ENCODE measurements around the gene ITPRID2. TPM values are rescaled to one million over a fixed set of nuclear protein-coding genes. Genes with fewer than 3 reads are reported as not detected.

Gene ITPRID2
- total and polyA plus RNA-seq, 3 donors from 2014 or later = 93.3 to 190 (median 179) TPM

- intact Hi-C loops (cut with DNase I; ENCODE audit: low total_unique reads) = no loop called here
- Histone ChIP-seq H3K36me3 (ENCODE audit: low read depth, missing control alignments) (no peaks in the 10 kb centered on the region), H3K27me3 (no peaks in the 10 kb centered on the region), H3K4me1 (no peaks in the 10 kb centered on the region), H3K4me3 (no peak overlapping the region), H3K9me3 (no peaks in the 10 kb centered on the region), H3K27ac (no peak overlapping the region)
- no peak for DNase-seq
- TF ChIP-seq POLR2A (IDR thresholded peaks at IDR 0.05) = no peak
- TF ChIP-seq, protein P1, sequence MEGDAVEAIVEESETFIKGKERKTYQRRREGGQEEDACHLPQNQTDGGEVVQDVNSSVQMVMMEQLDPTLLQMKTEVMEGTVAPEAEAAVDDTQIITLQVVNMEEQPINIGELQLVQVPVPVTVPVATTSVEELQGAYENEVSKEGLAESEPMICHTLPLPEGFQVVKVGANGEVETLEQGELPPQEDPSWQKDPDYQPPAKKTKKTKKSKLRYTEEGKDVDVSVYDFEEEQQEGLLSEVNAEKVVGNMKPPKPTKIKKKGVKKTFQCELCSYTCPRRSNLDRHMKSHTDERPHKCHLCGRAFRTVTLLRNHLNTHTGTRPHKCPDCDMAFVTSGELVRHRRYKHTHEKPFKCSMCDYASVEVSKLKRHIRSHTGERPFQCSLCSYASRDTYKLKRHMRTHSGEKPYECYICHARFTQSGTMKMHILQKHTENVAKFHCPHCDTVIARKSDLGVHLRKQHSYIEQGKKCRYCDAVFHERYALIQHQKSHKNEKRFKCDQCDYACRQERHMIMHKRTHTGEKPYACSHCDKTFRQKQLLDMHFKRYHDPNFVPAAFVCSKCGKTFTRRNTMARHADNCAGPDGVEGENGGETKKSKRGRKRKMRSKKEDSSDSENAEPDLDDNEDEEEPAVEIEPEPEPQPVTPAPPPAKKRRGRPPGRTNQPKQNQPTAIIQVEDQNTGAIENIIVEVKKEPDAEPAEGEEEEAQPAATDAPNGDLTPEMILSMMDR (IDR thresholded peaks at IDR 0.05) = no peak
Measured at GRCh38 chr2:181859803-181860202, 31.7 kb upstream of the ITPRID2 start.

DNA sequence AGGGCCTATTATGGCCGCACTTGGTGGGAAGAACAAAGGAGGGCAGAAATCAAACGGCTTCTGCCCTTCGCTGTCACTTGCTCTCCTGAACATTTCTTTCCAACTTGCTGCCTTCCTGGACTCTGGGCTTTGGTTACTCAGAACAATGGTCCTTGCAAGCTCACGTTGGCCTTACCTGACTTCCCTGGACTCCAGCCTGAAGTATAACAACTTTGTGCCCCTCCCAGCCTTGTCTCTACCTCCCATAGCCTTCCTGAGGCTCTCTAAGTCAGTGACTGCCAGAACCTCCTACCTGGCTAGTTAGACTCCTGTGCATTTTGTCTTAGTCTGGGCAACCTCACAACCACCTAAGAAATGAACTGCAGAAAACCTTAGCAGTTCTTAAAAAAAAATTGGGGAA lies 30.2 kb upstream of the ITPRID2 start:
- H3K4me1 ChIP-seq = no peaks in the 10 kb centered on the region
- 82 to 85% methylated on average over 4 of the region's 4 CpGs for whole genome bisulfite sequencing, 2 donors
- H3K36me3 ChIP-seq (ENCODE audit: low read depth, missing control alignments) = no peaks in the 10 kb centered on the region
- no peaks in the 10 kb centered on the region for H3K9me3 ChIP-seq
- no peak for TF ChIP-seq POLR2A (IDR thresholded peaks at IDR 0.05)
- TF ChIP-seq, protein P1 (IDR thresholded peaks at IDR 0.05) = no peak
- intact Hi-C loops (cut with DNase I; ENCODE audit: low total_unique reads) = no loop called here
- no peak overlapping the region for H3K4me3 ChIP-seq
- H3K27ac ChIP-seq = no peak overlapping the region
- no peak for DNase-seq
- H3K27me3 ChIP-seq = no peaks in the 10 kb centered on the region

DNA sequence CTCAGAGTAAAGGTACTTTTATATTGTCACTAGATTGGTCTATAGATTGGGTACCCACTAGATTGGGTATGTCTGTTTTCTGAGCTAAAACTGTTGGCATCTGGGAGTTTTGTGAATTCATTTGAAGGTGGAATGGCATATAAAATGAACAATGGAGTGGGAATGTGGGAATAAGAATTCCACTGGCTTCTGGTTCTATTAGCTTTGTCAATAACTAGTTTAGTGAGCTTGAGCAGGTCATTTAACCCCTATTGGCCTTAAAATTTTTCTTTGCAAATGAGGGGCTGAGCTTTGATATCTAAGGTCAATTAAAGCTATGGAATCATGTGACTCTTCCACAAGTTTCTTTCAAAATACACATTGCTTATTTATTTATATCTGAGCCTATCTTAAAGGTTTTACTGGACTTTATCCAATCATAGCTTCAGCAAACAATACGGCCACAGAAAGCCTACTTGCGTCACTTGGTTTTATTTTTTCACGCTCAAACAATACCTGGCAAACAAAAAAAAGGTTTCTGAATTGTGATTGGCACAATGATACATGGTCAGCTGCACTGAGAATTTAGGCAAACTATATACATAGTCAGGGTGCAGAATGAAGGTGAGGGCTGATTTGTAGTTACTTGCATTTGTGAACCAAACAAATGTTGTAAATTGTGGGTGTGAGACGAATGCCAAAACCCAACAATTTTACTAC lies 28.8 kb upstream of the ITPRID2 start:
- H3K9me3 ChIP-seq = no peaks in the 10 kb centered on the region
- no peaks in the 10 kb centered on the region for H3K4me1 ChIP-seq
- TF ChIP-seq POLR2A (IDR thresholded peaks at IDR 0.05) = no peak
- TF ChIP-seq, protein P1 (IDR thresholded peaks at IDR 0.05) = no peak
- no peak overlapping the region for H3K4me3 ChIP-seq
- DNase-seq = no peak
- intact Hi-C loops (cut with DNase I; ENCODE audit: low total_unique reads) = no loop called here
- H3K36me3 ChIP-seq (ENCODE audit: low read depth, missing control alignments) = no peaks in the 10 kb centered on the region
- no peaks in the 10 kb centered on the region for H3K27me3 ChIP-seq
- WGBS, 2 donors = 92 to 97% methylated on average over 4 of the region's 4 CpGs
- H3K27ac ChIP-seq = no peak overlapping the region

DNA sequence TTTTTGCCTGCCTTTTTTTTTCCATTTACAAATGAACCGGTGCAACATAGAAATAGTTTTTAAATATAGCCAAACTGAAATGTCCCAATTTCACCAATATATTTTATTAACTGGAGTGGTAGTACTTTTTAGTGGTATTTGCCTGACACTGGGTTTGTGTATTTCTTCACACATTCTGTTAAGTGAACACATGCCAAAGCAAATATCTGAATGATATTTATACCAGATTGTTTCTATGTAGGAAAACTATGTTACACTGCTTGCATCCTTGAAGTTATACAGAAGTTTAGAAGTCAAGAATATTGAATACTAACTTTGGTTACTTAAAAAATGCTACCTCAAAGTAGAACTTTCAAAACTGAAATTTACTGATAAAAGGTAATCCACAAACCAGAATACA lies 19.4 kb upstream of the ITPRID2 start:
- H3K27me3 ChIP-seq = no peaks in the 10 kb centered on the region
- H3K9me3 ChIP-seq = no peaks in the 10 kb centered on the region
- no peaks in the 10 kb centered on the region for H3K4me1 ChIP-seq
- 77 to 79% methylated on average over 1 of the region's 1 CpG for WGBS, 2 donors
- no peak for DNase-seq
- no peak overlapping the region for H3K27ac ChIP-seq
- H3K36me3 ChIP-seq (ENCODE audit: low read depth, missing control alignments) = no peaks in the 10 kb centered on the region
- no peak overlapping the region for H3K4me3 ChIP-seq
- TF ChIP-seq, protein P1 (IDR thresholded peaks at IDR 0.05) = no peak
- TF ChIP-seq POLR2A (IDR thresholded peaks at IDR 0.05) = no peak
- intact Hi-C loops (cut with DNase I; ENCODE audit: low total_unique reads) = no loop called here

DNA sequence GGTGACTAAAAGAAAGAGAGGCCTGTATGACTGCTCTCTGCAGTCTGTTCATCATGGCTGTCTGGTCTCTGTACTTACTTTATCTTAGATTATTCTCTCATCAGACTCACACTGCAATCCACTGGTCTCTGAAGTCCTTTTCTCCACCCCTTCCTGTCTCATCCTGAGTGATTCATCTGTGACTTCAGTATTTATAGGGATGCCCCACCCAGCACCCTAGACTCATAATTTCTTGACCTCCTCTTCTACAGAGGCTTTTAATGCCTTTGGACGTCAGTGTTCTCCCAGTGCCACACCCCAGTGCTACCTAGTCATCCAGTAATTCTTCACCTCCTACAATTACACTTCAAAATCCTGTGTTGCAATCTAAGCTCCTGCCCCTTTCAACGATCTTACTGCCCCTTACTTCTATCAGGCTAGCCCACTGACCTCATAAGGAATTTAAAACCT lies 14.9 kb upstream of the ITPRID2 start:
- H3K4me3 ChIP-seq = no peak overlapping the region
- H3K27me3 ChIP-seq = no peaks in the 10 kb centered on the region
- H3K27ac ChIP-seq = no peak overlapping the region
- intact Hi-C loops (cut with DNase I; ENCODE audit: low total_unique reads) = no loop called here
- H3K9me3 ChIP-seq = no peaks in the 10 kb centered on the region
- WGBS, 2 donors = 70 to 74% methylated on average over 2 of the region's 2 CpGs
- H3K4me1 ChIP-seq = no peaks in the 10 kb centered on the region
- TF ChIP-seq POLR2A (IDR thresholded peaks at IDR 0.05) = no peak
- TF ChIP-seq, protein P1 (IDR thresholded peaks at IDR 0.05) = no peak
- no peaks in the 10 kb centered on the region for H3K36me3 ChIP-seq (ENCODE audit: low read depth, missing control alignments)
- no peak for DNase-seq

All from testis (tissue), 3 donors.